GM23338 (cell line): ENCODE results near the gene RPS19.

ENCODE experiments used
- CREB1 ChIP-seq: fragments of 250-450 bp; sonication (Bioruptor Pico); IDR thresholded peaks from 2 replicates; pipeline ENCODE4 v1.5.0; 2020; ENCODE audit warnings: low read depth, mild to moderate bottlenecking, moderate library complexity
- CTCF ChIP-seq, 2 experiments: fragments of 200-600 bp in 1 of 2; sonication (generic) in 1 of 2; conservative IDR thresholded peaks; 2 replicates each; pipeline versions ENCODE4 v1.5.1 to v1.6.1; 2016 to 2017; ENCODE audit warnings: antibody characterized with exemption in 2 of 2, low read depth in 2 of 2, mild to moderate bottlenecking in 2 of 2, moderate library complexity in 1 of 2
- EZH2 ChIP-seq: fragments of 200-600 bp; sonication (generic); IDR thresholded peaks from one replicate; pipeline ENCODE4 v1.8.0; 2017; ENCODE audit warnings: antibody characterized with exemption, mild to moderate bottlenecking, low read depth; ENCODE audit not compliant: unreplicated experiment
- EZH2phosphoT487 ChIP-seq: fragments of 200-600 bp; sonication (generic); IDR thresholded peaks from one replicate; pipeline ENCODE4 v1.8.1; 2018; ENCODE audit warnings: antibody characterized with exemption; ENCODE audit not compliant: unreplicated experiment
- JUNB ChIP-seq: IDR thresholded peaks from one replicate; pipeline ENCODE4 v1.6.1; 2016; ENCODE audit warnings: antibody characterized with exemption; ENCODE audit not compliant: unreplicated experiment
- REST ChIP-seq: IDR thresholded peaks from one replicate; pipeline ENCODE4 v1.6.1; 2018; ENCODE audit warnings: antibody characterized with exemption; ENCODE audit not compliant: unreplicated experiment

GRCh38 chr19:41851456-41851855 lies 8.6 kb upstream of the RPS19 start:
- TF ChIP-seq CTCF (conservative IDR thresholded peaks at IDR 0.05; ENCODE audit: low read depth in 2 of 2): no peak
- TF ChIP-seq JUNB: no peak
- no peak for TF ChIP-seq EZH2phosphoT487
- no peak for TF ChIP-seq CREB1
- TF ChIP-seq EZH2: no peak
- TF ChIP-seq REST: no peak
